UCSD-AML1 (cell line): ENCODE data around the gene SDCBP2.

Experiments
- DNase-seq: peaks from one replicate; lab custom pipeline; 2025; ENCODE audit not compliant: unreplicated experiment; lab: John Stamatoyannopoulos, UW

Gene SDCBP2, protein sequence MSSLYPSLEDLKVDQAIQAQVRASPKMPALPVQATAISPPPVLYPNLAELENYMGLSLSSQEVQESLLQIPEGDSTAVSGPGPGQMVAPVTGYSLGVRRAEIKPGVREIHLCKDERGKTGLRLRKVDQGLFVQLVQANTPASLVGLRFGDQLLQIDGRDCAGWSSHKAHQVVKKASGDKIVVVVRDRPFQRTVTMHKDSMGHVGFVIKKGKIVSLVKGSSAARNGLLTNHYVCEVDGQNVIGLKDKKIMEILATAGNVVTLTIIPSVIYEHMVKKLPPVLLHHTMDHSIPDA

GRCh38 chr20:1328680-1329330 lies at the start of gene SDCBP2:
Gene SDCBP2 (minus strand): TSS chr20:1329139. CDS start chr20:1320416, 8,723 bp downstream.
- no peak for DNase-seq

DNA sequence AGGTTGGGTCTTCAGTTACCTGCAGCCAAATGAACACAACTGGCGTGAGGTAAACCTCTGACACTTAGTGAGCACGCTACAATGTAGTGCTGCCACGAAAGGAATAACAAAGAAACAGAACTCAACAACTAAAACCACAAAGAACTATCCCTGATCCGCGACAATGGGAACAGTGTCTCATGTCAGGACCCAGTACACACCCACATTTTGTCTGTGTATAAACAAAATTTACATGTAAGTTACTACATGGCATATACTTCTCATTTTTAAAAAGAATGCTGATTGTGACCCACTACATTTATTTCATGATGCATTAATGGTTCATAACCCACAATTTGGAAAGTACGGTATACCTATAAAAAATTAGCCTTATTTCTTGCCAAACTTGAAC lies 49.8 kb upstream of the SDCBP2 start:
- DNase-seq = no peak

DNA sequence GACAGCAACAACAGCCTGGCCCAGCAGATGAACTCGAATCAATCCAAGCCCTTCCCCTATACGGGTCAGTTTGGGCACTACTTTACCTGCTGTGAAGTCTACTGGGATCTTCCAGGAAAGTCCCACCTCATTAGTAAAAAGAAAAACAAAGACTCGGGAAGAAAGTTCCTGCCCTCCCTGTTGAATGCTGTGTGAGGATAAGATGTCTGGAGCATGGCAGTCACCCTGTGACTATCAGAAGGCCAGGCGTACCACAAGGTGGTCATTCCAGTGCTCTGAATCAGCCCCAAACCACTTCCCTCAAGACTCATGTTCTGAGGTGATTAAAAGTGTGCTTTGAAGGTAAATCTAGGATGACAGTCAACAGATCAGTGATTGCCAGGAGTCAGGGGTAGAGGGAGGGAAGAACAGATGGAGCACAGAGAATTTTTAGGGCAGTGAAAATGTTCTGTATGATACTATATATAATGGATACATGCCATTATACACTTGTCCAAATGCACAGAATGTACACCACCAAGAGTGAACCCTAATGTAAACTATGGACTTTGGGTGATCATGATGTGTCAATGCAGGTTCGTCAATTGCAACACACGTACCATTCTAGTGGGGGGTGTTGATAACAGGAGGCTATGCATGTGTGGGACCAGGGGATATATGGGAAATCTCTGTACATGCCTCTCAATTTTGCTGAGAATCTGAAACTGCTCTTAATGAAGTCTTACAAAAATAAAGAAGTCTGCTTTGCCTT lies 49.2 kb upstream of the SDCBP2 start:
- DNase-seq = no peak

DNA sequence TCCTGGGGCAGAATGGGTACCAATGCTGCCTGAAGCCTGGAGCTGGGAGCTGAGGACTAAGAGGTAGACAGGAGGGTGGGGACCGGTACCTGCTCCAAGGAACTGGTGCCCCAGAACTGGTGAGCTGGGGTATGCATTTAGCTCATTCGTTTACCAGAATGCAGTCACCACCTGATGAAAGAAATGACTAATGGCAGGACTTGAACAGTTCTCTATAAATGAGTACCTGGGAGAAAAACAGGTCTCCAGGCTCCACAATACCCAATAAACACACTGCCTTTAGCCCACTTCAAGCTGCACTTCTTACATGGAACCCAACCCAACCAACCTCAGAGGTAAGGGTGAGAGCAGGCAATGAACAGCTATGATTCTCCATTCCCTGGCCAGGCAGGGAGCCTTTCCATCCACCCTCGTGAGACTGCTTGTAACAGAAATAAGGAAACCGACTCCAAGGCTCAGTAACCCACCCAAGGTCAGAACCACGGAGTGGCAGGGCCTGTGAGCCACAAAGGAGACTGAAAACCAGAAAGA lies 48.5 kb upstream of the SDCBP2 start:
- DNase-seq = no peak

DNA sequence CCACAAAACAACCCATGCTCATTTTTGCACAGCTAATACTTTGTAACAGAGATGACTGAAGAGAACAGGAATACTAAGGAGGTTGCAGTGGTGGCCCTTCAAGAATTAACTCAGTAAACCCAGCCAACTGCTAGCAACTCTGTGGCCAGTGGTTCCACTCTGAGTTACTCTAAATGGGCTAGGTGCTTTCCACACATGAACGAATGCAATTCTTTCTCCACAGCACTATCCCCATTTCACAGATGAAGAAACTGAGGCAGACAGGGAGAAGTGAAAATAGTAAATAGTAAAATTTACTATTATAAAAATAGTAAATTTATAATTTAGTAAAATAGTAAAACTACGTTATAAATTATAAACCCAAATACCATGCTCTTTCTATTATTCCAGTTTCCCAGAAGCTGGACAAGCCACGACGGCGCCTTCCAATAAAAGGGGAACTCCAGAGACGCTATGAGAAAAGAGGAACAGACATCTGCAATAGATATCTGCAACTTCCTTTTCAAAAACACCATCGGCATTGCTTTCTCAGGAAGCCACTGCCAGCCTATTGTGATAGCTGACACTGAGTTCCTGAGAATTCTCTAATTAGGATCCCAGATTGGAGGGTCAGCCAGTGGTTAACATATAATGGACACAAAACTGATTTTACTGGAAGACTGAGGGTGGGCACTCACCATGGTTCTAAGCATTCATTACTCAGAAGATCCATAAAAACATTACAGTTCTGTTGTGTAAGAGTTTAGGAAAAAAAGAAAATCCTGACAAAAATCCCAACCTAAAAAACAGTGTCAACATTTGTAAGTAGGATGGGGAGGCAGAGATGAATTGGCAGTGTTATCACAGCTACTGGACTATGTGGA lies 47.7 kb upstream of the SDCBP2 start:
- no peak for DNase-seq

DNA sequence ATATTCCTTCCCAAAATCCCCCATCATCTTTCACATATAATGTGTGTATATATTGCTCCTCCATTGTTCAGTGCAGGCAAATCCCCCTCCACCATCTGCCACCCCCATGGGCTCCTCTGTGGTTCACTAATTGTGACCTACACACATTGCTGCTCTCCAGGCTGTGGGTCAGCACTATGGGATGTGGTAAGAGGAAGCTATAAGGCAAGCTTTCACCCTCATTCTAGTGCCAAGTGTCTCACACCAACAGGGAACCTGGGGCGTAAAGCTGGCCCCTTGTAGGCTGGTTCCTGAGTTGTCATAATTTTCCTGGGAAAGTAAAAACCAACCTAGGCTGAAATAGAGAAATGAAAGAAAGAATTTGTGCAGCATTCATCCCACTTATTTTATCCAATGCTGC lies 47.1 kb upstream of the SDCBP2 start:
- DNase-seq = no peak

DNA sequence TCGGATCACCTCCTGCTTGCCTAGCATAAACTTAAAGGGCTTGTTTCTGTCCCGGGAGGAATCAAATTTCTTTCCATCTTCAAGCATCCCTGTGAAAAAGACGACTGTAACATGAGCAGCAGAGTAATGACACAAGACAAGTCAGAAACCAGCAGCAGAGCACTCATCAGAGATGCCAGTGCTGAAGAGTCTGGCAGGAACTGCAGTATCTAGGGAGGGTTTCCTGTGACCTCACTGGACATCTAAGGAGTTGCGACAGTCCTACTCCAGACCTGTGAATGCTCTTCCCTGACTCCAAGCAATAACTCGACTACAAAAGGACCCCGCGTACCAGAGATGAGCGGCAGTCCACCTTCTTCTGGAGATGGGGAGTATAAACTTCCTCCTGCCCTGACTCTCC lies 46.6 kb upstream of the SDCBP2 start:
- DNase-seq = no peak

GRCh38 chr20:1374246-1374645 lies 45.3 kb upstream of the SDCBP2 start:
- no peak for DNase-seq

DNA sequence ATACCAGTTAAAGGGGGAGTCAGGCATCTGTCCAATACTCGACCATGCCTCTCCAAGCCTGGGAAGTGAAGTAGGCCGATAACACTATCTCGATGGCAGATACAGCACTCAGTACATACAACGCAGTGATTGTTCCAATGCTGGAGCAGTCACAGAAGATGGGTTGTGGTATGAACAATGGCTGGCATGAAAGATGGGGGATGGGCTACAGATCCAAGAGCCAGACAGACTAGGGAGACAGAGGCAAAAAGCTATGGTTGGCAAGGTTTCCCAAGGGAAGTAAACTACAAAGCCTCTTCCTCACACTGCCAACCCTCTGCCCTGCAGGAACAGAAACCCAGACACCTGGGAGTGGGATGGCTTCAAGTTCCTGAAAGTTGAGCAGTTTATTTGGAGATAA lies 44.7 kb upstream of the SDCBP2 start:
- DNase-seq = no peak

DNA sequence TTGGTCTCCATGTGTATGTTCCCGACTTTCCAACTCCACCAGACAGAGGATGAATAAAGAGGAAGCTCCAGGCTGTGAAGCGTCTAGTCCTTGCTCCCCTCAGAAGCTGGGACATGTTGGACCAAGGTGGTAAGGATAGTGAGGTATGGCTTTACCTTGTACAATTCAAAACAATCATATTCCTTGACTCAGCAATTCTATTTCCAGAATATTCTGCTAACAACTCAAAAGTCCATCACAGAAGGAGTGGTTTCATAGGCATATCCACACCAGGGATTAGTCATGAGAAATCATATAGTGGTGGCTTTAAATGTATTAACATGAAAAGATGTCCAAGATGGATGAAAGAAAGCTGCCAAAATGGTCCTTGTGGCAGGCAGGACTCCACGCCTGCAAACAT lies 44.1 kb upstream of the SDCBP2 start:
- DNase-seq = no peak

- DNase-seq = no peak
Observed at GRCh38 chr20:1371830-1372539, 43.0 kb upstream of the SDCBP2 start.

- no peak for DNase-seq
Observed at GRCh38 chr20:1371202-1371782, 42.4 kb upstream of the SDCBP2 start.

GRCh38 chr20:1370548-1371110 lies 41.7 kb upstream of the SDCBP2 start:
- no peak for DNase-seq

DNA sequence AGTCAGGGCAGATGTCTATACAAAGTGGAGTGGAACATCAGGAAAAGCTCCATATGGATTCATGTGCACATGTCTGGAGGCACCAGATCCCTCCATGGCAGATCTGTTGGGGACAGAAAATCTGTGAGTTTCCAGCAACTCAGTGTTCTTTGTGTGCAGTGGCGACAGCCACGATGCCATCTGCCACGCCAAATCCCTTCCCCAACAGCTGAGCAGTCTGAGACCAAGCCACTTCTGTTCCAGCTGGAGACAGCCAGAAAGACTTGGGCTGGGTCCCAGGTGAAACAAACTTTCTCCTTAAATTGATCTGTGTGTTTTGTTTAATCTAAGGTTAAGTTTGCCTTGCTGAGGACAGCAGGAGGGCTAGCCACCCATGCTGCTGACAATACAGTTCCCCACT lies 41.0 kb upstream of the SDCBP2 start:
- DNase-seq = no peak

- no peak for DNase-seq
Observed at GRCh38 chr20:1368448-1369199, 39.7 kb upstream of the SDCBP2 start.

DNA sequence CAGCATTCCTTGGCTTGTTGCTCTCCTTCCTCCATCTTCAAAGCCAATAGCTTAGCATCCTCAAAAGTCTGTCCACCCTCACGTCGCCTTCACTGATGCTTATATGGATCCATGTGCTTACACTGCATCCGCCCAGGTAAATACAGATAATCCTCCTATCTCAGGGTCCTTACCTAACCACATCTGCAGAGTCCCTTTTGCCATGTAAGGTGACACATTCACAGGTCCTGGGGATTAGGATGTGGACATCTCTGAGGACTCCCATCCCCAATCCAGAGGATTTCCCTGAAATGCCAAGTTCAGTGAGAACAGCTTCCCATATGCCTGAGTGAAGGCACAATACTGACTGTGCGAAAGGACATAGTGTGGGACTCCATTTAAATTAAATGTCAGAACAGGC lies 38.5 kb upstream of the SDCBP2 start:
- no peak for DNase-seq

- no peak for DNase-seq
Observed at GRCh38 chr20:1364106-1364505, 35.2 kb upstream of the SDCBP2 start.

DNA sequence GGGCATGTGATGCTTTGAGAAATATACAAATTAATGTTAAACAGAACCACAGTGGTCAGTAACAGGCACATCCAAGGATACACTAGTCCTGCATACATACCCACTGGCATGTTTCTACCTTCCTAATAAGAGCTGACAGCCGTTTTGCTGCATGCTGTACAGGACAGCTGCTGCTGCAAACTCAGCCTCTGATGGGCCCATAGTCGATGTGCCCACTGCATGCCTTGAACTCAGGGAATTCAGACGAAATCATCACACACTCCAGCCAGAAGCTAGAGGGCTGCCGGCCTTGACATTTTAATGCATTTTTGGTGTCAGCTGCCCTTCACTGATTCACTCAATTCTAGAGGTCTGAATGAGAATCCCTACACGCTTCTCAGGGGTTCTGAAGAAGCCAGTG lies 34.6 kb upstream of the SDCBP2 start:
- DNase-seq = no peak

DNA sequence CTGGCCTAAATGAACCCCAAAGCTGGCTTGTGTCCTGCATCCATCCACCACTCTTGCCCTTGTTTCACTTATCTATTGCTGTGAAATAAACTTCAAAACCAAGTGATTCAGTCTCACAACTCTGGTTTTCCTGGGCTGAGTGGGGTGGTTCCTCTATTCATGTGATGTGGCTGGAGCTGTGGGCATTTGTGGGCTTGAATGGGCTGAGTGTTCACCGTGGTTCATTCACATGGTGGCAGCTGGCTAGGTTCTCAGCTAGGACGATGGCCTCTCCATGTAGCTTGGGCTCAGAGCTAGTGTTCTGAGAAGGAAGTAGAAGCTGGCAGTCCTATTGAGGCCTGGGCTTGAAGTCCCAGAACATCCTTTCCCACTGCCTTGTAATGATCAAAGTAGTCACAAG lies 33.5 kb upstream of the SDCBP2 start:
- DNase-seq = no peak
